Ramos (cell line): Measurements from ENCODE around the gene CCDC9B.

ENCODE experiments used
- in situ Hi-C: fragments of 300-500 bp; cut with MboI; formaldehyde crosslinking; loops from one replicate; pipeline ENCODE4 v1.14.3; 2022; ENCODE audit warnings: low sequenced_read_pairs; ENCODE audit not compliant: unreplicated experiment

CCDC9B gene

DNA sequence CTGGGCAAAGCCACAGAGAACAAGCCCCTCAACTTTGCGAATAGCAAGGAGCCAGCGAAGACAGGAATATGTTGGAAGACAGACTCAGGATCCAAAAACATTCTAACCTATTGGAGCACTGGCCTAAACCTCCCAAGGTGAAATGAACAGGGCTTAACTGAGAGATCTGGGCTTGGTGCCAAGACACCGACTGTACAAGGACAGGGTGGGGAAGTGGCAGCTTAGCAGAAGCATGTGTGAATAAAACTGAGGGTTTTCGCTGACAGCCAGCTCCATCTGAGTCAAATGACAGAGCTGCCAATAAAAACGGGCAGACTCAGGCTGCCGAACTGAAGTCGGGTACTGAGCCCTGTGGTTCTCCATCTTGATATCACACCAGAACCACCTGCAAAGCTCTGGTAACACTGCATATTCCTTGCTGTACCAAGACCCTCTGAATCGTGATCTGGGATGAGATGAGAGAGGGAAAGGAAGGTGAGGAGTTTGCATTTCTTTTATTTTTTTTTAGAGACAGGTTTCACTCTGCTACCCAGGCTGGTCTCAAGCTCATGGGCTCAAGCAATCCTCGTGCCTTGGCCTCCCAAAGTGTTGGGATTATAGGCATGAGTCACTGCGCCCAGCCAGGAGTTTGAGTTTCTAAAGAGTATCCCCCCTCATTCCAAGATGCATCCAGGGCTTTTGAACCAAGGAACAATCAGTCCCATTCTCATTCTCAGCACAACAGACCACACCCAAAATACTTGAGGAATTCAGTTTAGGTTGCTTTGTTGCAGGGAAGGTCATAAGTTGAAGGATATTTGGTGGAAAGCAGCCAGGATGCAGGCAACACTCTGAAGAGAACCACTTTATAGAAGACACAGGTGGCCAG lies 27.0 kb downstream of the CCDC9B start:
- in situ Hi-C loops: no loop called here

DNA sequence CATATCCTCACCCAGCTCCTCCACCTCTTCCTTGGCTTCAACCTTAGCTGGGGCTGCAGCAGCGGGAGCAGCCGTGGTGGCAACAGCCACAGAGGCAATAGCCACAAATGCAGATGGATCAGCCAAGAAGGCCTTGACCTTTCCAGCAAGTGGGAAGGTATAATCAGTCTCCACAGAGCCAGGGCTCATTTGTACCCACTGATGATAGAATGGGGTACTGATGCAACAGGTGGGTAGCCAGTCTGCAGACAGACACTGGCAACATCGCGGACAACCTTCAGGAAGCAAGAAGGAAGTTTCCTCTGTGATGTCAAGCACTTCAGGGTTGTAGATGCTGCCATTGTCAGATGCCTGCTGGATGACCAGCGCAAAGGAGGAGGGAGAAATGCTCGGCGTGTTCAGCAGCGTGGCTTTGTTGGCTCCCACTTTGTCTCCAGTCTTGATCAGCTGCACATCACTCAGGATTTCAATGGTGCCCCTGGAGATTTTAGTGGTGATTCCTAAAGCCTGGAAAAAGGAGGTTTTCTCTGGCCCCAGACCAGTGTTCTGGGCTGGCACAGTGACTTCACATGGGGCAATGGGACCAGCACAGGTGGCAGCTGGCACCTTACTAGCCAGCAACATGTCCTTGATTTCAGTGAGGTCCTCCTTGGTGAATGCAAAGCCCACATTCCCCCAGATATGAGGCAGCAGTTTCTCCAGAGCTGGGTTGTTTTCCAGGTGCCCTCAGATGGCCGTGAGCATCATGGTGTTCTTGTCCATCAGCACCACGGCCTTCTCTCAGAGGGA lies 28.2 kb downstream of the CCDC9B start:
- in situ Hi-C loops: no loop called here

DNA sequence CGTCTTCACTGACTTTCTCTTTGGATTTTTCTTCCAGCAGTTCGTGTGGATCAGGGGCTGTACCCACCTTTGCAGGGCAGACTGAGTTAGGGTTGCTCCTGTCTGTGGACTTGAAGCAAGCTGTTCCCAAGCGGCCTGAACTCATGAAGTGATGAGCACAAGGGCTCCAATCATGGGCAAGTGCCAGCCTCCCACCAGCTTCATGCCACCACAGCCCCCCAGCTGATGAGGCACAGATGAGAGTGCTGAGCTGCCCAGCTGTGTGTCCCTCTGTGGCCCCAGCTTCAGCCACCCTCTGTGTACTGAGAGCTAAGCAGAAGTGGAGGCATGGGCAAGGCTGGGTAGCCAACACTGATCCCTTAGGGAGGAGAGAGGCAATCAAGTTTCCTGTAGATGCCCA lies 29.7 kb downstream of the CCDC9B start:
- in situ Hi-C loops: no loop called here

DNA sequence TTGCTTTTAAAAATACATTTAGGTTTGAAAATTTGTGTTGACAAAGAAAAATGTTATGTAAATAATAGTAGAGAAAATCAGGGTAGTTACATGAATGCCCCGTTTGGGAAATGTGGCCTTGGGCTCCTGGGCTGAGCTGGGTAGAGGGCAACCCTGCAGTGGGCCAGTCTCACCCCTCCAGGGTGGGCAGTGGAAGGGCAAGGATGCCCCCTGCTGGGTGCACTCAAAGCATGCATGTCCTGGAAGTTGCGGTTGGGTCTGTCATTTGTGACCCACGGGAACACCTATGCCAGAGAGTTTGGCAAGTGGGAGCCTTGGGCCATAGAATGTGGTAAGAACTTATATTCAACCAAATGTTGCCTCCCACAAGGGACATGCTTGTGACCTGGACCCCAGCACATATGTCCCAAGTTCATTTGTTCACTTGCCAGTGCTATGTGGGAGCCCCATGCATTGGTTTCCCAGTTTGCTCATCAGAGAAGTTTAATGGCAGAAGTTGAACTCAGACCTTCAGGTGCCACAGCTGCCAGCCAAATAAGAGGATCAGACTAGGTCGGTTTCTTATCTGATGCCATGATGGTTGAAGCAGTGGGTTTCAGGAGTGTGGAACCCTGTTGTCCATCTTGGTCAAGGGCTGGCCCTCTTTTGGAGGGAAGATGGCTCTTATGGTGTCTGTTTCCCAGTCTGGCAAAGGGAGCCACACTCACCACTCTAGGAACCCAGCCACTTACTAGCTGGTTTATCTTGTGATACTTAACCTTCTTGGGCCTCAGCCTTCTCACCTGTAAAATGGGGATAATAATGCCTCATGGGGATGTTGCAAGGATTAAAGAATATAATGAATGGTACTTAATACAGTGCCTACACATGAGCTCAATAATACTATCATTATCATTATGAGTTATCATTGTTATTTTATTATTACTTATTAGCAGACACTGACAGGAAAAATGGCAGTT lies 30.5 kb downstream of the CCDC9B start:
- in situ Hi-C loops: no loop called here

DNA sequence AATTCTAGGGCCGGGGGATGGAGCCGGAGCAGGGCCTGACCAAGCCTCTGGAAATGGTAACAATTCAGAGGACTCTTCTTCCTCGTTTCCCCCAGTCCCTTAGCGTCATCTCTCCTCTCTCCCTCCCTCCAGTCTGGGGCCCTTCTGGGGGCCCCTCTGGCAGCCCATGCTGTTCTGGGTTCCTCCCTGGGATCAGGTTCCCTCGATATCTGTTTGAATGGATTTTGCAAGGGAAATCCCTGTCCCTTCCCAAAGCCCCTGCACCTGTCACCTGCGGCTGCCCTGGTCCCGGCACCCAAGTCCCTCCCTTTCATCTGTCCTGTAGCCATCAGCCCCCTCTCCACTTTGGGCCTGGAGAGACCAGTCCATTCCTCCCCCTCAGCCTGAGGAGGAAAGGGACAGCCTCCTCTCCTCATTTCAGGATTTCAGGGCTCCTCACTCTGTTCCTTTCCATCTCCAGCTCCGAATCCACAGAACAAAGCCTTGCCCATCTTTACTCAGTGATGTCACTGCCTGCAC lies 31.3 kb downstream of the CCDC9B start:
- in situ Hi-C loops: no loop called here

DNA sequence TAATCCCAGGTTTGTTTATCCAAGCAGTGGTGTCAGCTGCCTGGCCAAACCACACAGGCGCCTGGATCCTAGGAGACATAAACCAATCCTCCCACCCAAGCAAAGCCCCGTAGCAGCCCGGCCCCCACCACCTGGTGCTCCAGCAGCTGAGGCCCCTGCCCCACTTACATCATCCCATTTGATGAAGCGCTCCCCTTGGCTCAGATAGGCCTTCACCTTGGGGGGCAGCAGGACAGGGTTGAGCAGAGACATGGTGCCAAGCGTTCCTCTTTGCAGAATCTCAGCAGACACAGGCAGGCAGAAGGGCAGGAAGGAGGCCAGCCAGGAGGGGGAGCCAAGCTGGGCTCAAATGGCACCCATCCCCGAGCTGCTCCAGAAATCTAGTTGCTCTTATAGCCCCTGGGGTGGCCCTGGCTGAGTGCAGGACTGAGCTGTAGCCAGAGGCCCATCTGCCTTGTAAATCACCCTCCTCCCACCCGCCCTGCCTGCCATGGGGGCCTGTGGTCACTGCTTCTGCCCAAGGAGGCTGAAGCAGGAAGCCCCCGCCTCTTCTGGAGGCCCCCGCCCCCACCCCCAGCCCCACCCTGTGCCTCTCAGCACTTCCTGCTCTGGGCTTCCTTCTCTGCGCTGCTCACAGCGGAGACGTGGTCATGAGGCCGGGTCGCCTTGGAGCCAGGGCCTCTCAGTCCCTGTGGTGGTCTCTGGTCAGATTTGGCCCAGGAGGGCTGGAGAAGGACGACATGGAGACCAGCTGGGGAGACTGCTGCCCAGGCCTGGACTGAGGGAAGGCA lies 33.1 kb downstream of the CCDC9B start, which contains the start of gene PLCB2:
PLCB2 (minus strand) TSS at position 515 of the 791 bp plus-strand sequence; CDS start at position 252, 263 bp downstream.
- in situ Hi-C loops: no loop called here

DNA sequence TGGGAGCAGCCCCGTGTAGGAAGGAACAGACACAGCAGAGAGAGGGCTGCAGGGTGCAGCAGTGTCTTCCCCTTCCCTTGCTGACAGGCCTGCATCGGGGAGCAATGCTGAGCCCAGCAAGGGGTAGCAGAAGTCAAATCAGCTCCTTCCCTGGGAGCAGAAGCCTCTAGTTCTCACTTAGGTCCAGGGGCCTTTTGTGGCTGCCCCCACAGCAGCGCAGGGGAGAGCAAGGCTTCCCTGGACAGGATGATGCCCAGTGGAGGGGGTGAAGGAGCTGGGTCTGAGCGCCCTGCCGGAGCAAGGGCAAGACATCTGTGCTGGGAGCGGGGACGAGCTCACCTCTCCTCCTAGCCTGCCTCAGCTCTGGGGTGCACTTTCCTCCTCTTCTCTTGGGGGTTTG lies 33.8 kb downstream of the CCDC9B start:
- in situ Hi-C loops: no loop called here

DNA sequence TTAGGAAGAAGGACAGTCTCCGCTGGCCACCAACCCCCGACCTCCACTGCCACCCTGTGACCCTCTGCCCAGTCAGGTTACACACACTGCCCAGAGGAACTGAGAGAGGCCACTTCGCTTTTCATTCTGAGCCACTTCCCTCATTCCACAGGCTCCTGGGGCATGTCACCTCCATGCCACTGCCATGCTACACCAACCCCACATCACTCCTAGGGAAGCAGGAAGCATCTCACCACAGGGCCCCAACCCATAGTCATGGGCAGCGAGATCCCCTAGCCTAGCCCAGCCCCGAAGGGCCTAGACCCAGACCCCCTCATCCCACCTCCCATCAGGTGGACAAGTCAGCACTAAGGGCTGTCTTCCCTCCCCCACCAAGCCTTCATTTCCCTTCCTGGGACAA lies 34.4 kb downstream of the CCDC9B start:
- in situ Hi-C loops: no loop called here

DNA sequence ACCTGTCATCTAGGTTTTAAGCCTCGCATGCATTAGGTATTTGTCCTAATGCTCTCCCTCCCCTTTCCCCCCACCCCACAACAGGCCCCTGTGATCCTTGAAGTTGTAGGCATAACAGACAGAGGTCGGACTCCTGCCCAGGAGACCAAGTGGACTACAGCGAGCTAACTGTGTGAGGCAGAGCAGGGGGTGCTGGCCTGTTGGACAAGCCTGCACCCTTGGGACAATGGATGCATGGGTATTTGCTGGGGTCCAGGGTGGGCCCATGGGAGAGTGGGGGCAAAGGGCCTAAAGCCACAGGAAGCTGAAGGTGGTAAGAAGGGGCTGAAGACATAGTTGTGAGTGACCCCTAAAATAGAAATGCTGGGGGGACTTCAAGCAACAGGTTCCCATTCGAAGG lies 35.5 kb downstream of the CCDC9B start:
- in situ Hi-C loops: no loop called here

DNA sequence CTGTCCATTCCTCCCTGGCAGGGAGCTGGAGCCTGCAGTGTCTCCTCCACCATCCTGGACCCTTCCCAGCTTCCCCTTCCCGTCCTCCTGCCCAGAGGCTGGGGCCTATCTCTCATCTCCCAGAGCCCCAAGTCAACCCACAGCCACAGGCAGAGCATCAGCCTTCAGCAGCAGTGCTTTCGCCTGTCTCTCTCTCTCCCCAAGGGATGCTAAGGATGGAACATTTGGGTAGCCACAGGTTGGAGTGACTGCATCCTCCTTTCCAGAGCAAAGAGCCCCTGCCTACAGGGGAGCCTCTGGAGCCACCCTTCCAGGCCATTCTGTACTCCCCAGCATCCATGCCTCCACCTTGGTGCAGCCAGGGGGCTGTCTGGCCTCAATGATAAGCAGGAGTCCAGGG lies 37.2 kb downstream of the CCDC9B start:
- in situ Hi-C loops: no loop called here

DNA sequence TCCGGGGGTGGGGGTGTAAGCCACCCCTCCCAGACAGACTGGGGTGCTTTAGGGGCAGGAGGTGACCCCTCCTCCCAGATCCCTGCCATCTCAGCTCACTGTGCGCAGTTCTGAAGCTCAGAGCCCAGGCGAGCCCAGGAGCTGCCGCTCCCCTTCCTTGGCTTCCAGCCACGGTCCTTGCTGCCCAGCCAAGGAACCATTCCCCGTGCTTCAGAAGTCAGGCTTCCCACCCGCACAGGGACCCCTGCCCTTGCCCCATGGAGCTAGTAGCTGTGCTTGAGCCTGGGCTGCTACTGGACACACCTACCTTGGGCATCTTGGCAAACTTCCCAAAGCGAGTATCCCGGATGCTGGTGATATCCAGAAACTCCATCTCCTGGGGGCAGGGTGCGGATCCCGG lies 37.8 kb downstream of the CCDC9B start:
- in situ Hi-C loops: no loop called here

DNA sequence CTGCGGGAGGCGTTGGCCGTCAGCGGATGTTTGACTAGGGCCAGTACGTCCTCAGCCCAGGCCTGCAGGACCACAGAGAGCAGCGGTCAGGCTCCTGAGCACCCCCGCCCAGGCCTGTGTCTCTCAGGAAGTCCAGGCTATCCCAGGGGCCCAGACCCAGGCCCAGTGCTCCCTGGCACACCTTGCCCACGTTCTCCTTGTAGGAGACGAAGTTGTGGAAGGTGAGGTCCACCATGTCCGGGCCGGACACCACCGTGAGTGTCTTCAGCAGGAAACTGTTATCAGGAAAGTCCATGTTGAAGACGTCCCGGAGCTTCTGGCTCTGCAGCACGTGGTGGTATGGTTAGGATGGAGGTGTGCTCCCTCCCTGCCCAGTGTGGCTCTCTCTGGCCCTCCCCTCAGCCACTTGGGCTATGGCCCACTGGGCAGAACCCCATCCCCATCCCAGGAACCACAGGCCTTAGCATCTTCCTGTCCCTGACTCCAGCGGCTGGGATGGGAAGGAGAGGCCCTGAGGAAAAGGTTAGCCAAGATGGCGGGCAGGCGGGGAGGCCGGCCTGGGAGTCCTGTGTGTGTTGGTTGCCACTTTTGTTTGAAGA lies 38.4 kb downstream of the CCDC9B start:
- in situ Hi-C loops: no loop called here

DNA sequence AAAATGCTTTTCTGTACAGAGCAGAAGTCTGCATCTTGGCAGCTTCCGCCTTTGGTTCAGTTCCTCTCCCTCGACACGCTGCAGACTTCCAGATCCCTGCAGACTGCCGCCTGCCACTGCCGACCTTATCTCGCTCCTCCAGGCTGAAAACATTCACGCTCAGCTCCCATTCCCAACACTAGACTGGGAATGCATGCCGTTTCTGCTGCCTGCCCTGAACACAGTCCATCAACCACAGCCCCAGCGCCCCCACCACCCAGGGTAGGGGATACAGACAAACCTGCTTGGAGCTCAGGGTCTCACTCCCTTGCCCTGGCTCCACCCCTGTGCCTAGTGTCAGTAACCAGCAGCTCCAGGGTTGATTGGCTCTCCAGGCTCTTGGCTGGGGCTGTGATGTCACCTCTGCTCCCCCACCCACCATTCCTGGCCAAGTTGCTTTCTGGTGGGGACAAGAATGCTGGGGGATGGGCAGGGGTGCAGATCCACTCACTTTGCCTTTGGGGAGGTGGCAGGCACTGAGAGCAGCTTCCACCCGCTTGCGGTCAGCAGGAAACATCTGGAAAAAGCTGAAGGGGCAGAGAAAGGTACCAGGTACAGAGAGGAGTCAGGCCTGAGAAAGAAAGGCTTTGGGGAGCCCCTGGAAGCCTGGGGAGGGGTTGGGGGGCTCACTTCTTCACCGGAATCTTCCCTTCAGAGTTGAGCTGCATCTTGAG lies 39.1 kb downstream of the CCDC9B start:
- in situ Hi-C loops: no loop called here

DNA sequence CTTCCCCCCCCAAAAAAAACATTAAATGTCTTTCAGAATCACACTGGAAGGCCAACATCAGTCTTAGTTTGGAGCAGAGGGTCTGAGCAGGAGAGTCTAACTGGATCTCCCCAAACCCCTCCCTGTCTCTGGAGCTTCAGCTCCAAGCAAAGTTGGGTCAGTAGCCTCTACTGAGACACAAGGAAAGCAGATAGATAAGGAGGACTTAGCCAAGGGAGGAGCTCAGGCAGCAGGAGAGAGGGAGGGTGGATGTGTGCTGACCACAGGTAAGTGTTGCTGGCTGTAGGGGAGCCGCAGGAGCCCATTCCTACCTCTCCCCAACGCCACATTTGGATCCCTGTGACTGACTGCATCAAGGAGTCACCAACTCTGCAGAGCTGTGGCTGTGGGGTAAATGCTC lies 40.0 kb downstream of the CCDC9B start:
- in situ Hi-C loops: no loop called here

DNA sequence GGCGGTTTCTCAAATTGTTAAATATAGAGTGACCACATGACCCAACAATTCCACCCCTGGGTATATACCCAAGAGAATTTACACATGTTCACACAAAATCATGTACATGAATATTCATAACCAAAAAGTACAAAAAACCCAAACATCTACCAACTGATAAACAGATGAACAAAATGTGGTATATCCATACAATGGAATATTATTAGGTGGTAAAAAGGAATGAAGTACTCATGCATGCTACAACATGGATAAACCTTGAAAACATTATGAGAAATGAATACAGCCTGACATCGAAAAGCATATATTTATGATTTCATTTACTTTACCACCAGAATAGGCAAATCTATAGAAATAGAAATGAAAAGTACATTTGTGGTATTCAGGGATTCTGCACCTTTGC lies 40.4 kb downstream of the CCDC9B start:
- in situ Hi-C loops: no loop called here

DNA sequence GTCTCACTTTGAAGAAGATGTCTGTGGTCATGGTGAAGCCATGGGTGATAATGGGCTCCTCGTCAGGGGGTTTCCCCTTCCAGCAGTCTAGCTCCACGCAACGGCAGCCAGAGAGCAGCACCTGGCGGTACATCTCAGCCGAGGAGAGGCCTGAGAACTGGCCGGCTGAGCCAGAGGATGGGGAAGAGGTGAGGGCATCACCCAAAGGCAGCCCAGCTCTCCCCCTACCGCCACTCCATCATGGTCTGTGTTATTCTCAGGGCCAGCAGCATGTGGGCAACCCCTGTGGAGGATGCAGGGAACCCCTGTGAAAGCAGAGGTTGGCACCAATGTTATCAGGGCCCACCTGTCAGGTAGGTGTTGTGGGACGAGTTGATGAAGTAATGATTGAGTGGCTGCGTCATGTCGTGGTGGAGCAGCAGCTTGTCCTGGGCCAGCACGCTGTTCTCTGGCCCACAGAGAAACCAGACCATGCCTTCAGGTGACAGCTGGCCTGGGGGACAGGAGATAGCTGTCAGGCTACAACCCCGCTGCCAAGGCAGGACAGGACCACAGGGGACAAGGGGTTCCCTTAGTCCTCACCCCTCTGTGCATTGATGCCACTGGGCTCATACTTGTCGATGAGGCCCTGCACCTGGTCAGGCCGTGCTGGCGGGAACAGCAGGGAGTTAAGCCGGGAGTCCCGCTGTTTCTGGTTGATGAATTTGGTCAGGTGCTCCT lies 42.4 kb downstream of the CCDC9B start:
- in situ Hi-C loops: no loop called here

DNA sequence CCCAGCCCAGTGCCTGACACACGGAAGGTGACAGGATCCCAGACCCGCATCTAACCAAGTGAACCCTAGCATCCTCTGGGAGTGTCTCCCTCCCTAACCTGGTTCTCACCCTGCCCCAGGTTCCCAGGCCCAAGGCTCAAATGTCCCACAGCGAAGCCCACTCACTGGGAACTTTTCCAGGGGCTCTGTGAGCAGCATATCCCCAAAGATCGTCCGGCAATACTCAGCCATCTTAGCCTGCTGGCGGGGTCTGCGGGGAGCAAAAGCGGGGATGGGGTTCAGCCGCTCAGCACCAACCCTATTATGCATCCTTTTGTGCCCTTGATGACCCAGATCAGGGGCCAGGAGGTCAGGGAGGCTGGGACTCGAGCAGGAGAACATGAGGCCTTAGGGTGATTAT lies 43.4 kb downstream of the CCDC9B start:
- in situ Hi-C loops: no loop called here
